Keratinocyte (primary cell): Measurements from ENCODE around the gene KRTAP24-1.

ENCODE experiments used
- CTCF ChIP-seq, 3 experiments: IDR thresholded peaks in 1 of 3; conservative IDR thresholded peaks in 1 of 3; optimal IDR thresholded peaks in 1 of 3; 2 replicates in 2 of 3; 3 replicates in 1 of 3; pipeline versions ENCODE3 to v1.5.1; 2011; ENCODE audit warnings: low read length in 3 of 3, mild to moderate bottlenecking in 3 of 3, moderate library complexity in 2 of 3, control low read depth in 1 of 3, inconsistent platforms in 1 of 3; ENCODE audit not compliant: insufficient read depth in 2 of 3; ENCODE audit errors: extremely low read depth in 1 of 3
- EZH2 ChIP-seq: IDR thresholded peaks from one replicate; pipeline ENCODE4 v1.6.1; 2012; ENCODE audit warnings: inconsistent platforms, mild to moderate bottlenecking, low read length, moderate library complexity

- TF ChIP-seq CTCF (optimal IDR thresholded peaks at IDR 0.05 in 1 of 3, IDR thresholded peaks at IDR 0.05 in 1 of 3, conservative IDR thresholded peaks at IDR 0.05 in 1 of 3; ENCODE audit: extremely low read depth in 1 of 3, insufficient read depth in 2 of 3, low read length in 3 of 3) (no peak), EZH2 (no peak)
Observed at GRCh38 chr21:30248844-30249243, 33.9 kb downstream of the KRTAP24-1 start.
